ENCODE data around the gene RASGRP4. TPM values are rescaled to one million over a fixed set of nuclear protein-coding genes. Genes with fewer than 3 reads are reported as not detected.
"Not testable (repeated sequence)": the region's sequence is repeated elsewhere in the genome, so short reads cannot be mapped to it uniquely, and the experiment has no call there.

RASGRP4 gene
- total RNA-seq, 1 experiment from 2014 or later = not detected

- H3K9me3 ChIP-seq (ENCODE audit: control insufficient read depth, insufficient read depth, low read depth, low read length) = no peaks in the 10 kb centered on the region
- ATAC-seq = no peak
- TF ChIP-seq, protein P1, sequence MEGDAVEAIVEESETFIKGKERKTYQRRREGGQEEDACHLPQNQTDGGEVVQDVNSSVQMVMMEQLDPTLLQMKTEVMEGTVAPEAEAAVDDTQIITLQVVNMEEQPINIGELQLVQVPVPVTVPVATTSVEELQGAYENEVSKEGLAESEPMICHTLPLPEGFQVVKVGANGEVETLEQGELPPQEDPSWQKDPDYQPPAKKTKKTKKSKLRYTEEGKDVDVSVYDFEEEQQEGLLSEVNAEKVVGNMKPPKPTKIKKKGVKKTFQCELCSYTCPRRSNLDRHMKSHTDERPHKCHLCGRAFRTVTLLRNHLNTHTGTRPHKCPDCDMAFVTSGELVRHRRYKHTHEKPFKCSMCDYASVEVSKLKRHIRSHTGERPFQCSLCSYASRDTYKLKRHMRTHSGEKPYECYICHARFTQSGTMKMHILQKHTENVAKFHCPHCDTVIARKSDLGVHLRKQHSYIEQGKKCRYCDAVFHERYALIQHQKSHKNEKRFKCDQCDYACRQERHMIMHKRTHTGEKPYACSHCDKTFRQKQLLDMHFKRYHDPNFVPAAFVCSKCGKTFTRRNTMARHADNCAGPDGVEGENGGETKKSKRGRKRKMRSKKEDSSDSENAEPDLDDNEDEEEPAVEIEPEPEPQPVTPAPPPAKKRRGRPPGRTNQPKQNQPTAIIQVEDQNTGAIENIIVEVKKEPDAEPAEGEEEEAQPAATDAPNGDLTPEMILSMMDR (IDR thresholded peaks at IDR 0.05) = no peak
- TF ChIP-seq SIN3A (IDR thresholded peaks at IDR 0.05; ENCODE audit: borderline replicate concordance, insufficient read depth, low read depth, low read length) (no peak), POLR2AphosphoS5 (IDR thresholded peaks at IDR 0.05; ENCODE audit: low read depth, low read length) (no peak), TCF7L2 (IDR thresholded peaks at IDR 0.05; ENCODE audit: low read depth, low read length) (no peak)
- TF ChIP-seq, protein P2, sequence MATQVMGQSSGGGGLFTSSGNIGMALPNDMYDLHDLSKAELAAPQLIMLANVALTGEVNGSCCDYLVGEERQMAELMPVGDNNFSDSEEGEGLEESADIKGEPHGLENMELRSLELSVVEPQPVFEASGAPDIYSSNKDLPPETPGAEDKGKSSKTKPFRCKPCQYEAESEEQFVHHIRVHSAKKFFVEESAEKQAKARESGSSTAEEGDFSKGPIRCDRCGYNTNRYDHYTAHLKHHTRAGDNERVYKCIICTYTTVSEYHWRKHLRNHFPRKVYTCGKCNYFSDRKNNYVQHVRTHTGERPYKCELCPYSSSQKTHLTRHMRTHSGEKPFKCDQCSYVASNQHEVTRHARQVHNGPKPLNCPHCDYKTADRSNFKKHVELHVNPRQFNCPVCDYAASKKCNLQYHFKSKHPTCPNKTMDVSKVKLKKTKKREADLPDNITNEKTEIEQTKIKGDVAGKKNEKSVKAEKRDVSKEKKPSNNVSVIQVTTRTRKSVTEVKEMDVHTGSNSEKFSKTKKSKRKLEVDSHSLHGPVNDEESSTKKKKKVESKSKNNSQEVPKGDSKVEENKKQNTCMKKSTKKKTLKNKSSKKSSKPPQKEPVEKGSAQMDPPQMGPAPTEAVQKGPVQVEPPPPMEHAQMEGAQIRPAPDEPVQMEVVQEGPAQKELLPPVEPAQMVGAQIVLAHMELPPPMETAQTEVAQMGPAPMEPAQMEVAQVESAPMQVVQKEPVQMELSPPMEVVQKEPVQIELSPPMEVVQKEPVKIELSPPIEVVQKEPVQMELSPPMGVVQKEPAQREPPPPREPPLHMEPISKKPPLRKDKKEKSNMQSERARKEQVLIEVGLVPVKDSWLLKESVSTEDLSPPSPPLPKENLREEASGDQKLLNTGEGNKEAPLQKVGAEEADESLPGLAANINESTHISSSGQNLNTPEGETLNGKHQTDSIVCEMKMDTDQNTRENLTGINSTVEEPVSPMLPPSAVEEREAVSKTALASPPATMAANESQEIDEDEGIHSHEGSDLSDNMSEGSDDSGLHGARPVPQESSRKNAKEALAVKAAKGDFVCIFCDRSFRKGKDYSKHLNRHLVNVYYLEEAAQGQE (IDR thresholded peaks at IDR 0.05; ENCODE audit: insufficient read depth in 1 of 2, low read depth in 2 of 2, low read length in 1 of 2) = no peak
- BruUV-seq (replicated peaks) = no TSS peak
- H3K27me3 ChIP-seq (ENCODE audit: control insufficient read depth, insufficient read depth, low read length) = no peaks in the 10 kb centered on the region
- in situ Hi-C loops (cut with HindIII; ENCODE audit: low pct_unique_long_range_greater_than_20kb, low sequenced_read_pairs) (no loop called here), intact Hi-C loops (cut with micrococcal nuclease; ENCODE audit: unreplicated experiment) (no loop called here)
- CTCF ChIA-PET = no interaction called here
- H3K4me1 ChIP-seq (ENCODE audit: control insufficient read depth, insufficient read depth, low read length) = no peaks in the 10 kb centered on the region
- no peaks in the 10 kb centered on the region for H3K36me3 ChIP-seq (ENCODE audit: control insufficient read depth, insufficient read depth, low read length)
- no peak overlapping the region for H3K4me3 ChIP-seq (ENCODE audit: low read depth in 2 of 2, low read length in 2 of 2)
- DNase-seq (ENCODE audit: low read depth, low spot score) = no peak
- H3K27ac ChIP-seq (ENCODE audit: low read length) = no peak overlapping the region
- POLR2A ChIA-PET = no interaction called here
Measured at GRCh38 chr19:38412961-38413360, 13.1 kb downstream of the RASGRP4 start.

DNA sequence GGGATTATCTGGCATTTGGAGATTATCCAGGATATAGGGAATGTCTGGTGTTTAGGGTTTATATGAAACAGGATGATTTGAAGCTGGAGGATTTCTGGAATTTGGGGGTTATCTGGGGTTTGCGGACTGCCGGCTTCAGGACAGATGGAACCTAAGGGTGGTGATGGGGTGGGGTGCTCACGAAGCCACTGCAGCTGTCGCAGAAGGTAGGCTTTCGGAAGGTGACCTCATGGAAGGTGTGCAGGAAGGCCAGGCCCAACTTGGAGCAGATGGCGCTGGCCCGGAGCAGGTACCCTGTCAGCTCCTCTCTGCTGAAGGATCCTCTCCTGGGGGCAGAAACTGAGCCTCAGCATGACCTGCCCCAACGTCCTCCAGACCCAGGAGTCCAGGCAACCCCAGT lies 13.5 kb downstream of the RASGRP4 start:
- Histone ChIP-seq H3K4me3 (ENCODE audit: low read depth in 2 of 2, low read length in 2 of 2) (no peak overlapping the region), H3K4me1 (ENCODE audit: control insufficient read depth, insufficient read depth, low read length) (no peaks in the 10 kb centered on the region), H3K27ac (ENCODE audit: low read length) (no peak overlapping the region), H3K27me3 (ENCODE audit: control insufficient read depth, insufficient read depth, low read length) (no peaks in the 10 kb centered on the region), H3K36me3 (ENCODE audit: control insufficient read depth, insufficient read depth, low read length) (no peaks in the 10 kb centered on the region), H3K9me3 (ENCODE audit: control insufficient read depth, insufficient read depth, low read depth, low read length) (no peaks in the 10 kb centered on the region)
- no TSS peak for BruUV-seq (replicated peaks)
- DNase-seq (ENCODE audit: low read depth, low spot score) = no peak
- no peak for ATAC-seq
- ChIA-PET CTCF (no interaction called here), POLR2A (interaction anchor here (0.7 kb wide), 1 partner anchor 425 kb away, joined by 4 read pairs; no protein-coding TSS in a partner anchor)
- TF ChIP-seq TCF7L2 (IDR thresholded peaks at IDR 0.05; ENCODE audit: low read depth, low read length) (no peak), SIN3A (IDR thresholded peaks at IDR 0.05; ENCODE audit: borderline replicate concordance, insufficient read depth, low read depth, low read length) (no peak), POLR2AphosphoS5 (IDR thresholded peaks at IDR 0.05; ENCODE audit: low read depth, low read length) (no peak)
- TF ChIP-seq, protein P1 (IDR thresholded peaks at IDR 0.05) = no peak
- TF ChIP-seq, protein P2 (IDR thresholded peaks at IDR 0.05; ENCODE audit: insufficient read depth in 1 of 2, low read depth in 2 of 2, low read length in 1 of 2) = no peak
- intact Hi-C loops (cut with micrococcal nuclease; ENCODE audit: unreplicated experiment) (no loop called here), in situ Hi-C loops (cut with HindIII; ENCODE audit: low pct_unique_long_range_greater_than_20kb, low sequenced_read_pairs) (no loop called here)

GRCh38 chr19:38411898-38412297 lies 14.1 kb downstream of the RASGRP4 start:
- H3K9me3 ChIP-seq (ENCODE audit: control insufficient read depth, insufficient read depth, low read depth, low read length); H3K27ac ChIP-seq (ENCODE audit: low read length); H3K4me3 ChIP-seq (ENCODE audit: low read depth in 2 of 2, low read length in 2 of 2); in situ Hi-C loops (cut with HindIII; ENCODE audit: low pct_unique_long_range_greater_than_20kb, low sequenced_read_pairs); ATAC-seq; DNase-seq (ENCODE audit: low read depth, low spot score); H3K27me3 ChIP-seq (ENCODE audit: control insufficient read depth, insufficient read depth, low read length); BruUV-seq (replicated peaks); intact Hi-C loops (cut with micrococcal nuclease; ENCODE audit: unreplicated experiment); H3K36me3 ChIP-seq (ENCODE audit: control insufficient read depth, insufficient read depth, low read length); H3K4me1 ChIP-seq (ENCODE audit: control insufficient read depth, insufficient read depth, low read length): not testable (repeated sequence)
- CTCF ChIA-PET = interaction anchor here (1.5 kb wide), 1 partner anchor 9 kb away, joined by 5 read pairs; the partner anchor contains the start of gene FAM98C
- POLR2A ChIA-PET = interaction anchor here (0.7 kb wide), 1 partner anchor 426 kb away, joined by 4 read pairs; no protein-coding TSS in a partner anchor
